Amygdala (tissue), 56 donors: ENCODE data around the gene PARP3.
A peak's percentile ranks its signal among the peaks of the same experiment; 100 is the strongest.

ENCODE experiments used
- DNase-seq, 56 donors: peaks; one replicate each; lab custom pipeline; 2025; lab: John Stamatoyannopoulos, UW

Gene PARP3

DNA sequence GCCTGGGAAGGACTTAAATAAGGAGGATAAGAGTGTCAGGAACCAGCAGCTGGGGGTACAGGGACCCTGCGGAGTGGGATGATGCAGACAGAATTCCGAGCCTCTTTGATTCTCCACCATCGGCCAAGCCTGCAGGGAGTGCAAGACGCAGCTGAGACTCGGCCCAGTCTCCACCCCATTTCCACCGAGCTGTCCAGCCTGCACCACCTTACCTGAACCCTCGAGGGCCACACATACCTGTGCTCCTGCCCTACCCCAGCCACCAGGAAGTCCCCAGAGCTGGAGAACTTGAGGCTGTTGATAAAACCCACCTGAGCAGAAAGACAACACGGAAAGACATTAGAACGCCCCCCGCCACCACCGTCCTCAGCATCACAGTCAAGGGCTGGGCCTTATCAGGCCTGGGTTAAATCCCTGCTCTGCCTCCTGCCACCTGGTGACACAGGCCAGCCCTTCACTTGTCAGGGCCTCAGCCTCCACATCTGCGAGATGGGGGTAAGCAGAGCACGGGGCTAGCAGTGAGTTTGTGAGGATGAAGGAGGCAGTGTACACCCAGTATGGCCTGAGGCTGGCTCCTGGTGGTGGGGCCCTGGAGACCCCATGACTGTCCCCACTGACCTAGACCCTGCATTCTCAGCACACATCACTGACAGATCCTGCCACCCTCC lies 8.6 kb upstream of the PARP3 start:
- no peak for DNase-seq

DNA sequence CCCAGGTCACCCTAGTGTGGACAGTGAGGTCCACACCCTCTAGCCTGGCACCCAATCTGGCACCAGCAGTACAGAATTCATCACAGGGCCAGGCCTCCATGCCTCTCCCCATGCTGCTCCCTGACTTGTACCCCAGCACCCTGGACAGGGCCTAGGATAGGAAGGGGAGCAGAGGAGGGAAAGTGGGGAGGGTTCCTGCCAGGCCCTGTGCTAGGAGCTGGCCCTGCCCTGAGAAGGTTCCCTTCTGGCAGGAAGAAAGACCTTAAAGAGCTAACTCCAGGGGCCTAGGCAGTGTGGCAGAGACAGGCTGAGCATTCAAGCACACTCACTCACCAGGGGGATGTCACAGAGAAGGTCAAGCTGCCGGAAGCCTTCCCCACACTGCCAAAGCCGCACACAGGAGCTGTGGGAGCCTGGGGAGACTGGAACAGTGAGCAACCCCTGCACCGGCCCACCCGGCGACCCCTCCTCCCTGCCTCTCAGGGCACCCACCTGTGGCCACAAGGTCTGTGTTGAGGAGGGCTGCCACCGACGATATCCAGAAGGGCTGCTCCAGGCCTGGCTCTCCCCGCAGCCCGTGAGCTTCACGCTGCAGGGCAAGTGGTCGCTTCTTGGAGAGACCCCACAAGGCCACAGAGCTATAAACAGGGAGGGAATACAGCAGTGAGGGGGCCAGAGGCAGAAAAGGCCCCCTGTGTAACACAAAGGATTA lies 7.9 kb upstream of the PARP3 start:
- DNase-seq = no peak

DNA sequence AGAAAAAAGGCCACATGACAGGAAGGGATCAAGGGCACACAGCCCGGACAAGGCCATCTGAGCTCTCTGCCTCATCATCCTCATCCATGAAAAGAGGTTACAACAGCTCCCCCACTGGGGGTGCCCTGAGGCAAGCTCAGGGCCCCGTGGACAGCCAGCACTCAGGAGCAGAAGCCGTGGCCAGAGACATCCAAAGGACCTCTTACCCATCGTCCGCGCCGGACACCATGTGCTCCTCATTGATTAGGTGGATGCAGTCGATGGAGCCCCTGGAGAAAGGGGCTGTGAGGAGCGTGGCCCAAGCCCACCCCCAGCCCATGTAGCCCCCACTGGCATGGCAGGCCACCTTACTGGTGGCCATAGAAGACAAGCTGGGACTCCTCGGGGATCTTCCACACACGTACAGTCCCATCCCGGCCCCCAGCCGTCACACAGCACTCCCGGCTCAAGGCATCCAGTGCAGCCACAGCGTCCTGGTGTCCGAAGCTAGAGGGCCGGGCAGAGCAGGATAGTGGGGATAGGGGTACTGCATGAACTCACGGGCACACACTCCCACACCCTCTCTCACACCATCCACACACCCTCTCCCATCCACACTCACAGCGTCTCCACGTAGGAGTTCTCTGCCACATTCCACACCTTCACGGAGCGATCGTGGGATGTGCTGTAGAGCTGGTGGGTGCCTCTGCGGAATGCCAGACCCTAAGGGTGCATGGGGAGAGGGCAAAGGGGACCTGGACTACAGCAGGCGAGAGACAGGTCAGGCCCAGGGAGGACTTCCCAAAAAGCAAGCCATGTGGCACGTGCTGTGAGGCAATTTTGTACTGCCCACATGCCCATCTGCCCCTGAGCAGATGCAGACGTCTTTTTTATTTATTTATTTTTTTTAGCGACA lies 6.9 kb upstream of the PARP3 start:
- DNase-seq = no peak

DNA sequence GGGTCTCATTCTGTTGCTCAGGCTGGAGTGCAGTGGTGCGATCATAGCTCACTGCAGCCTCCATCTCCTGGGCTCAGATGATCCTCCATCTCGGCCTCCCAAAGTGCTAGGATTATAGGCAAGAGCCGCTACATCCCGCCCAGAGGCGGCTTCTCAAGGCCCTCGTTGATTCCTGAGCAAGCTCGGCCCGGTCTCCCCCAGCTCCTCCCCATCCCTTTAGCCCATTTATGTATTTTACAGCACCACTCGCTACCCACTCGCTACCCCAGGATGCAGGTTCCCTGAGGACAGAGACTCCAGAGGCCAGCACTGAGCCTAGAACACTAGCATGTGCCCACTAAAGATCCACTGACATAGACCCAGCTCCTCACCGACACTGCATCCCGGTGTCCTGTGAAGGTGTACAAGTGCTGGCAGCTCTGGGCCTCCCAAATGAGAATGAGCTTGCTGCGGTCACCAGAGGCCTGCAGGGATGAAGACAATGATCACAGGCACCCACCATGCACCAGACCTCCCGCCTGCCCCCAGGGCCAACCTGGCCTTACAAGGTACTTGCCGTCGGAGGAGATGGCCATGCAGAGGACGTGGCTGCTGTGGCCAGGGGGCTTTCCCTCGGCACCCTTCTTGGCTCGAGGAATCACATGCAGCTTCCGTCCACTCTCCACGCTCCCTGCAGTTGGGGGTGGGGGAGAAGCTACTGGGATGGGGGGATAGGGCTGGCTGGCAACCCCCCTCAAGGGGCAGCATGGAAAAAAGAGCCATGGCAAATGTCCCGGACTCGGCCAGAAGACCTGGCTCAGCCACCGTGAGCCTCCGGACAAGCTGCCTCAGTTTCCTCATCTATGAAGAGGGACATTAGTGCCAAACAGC lies 6.0 kb upstream of the PARP3 start:
- no peak for DNase-seq

DNA sequence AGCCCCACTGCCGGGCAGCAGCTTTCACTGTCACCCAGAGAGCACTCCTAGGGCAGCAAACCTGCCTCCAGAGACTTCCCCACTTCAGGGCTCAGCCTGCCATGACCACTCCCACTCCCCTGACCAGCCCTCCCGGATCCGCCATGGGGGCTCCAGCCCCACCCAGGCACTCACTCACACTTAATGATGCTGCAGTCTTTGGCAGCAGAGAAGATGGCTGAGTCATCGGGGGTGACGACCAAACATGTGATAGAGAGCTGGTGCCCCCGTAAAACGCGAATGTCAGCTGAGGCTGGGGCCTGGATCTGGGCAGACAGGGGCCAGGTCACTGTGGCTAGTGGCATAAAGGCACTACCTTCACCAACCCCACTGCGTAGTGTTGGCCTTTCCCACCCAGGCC lies 5.1 kb upstream of the PARP3 start:
- no peak for DNase-seq

DNA sequence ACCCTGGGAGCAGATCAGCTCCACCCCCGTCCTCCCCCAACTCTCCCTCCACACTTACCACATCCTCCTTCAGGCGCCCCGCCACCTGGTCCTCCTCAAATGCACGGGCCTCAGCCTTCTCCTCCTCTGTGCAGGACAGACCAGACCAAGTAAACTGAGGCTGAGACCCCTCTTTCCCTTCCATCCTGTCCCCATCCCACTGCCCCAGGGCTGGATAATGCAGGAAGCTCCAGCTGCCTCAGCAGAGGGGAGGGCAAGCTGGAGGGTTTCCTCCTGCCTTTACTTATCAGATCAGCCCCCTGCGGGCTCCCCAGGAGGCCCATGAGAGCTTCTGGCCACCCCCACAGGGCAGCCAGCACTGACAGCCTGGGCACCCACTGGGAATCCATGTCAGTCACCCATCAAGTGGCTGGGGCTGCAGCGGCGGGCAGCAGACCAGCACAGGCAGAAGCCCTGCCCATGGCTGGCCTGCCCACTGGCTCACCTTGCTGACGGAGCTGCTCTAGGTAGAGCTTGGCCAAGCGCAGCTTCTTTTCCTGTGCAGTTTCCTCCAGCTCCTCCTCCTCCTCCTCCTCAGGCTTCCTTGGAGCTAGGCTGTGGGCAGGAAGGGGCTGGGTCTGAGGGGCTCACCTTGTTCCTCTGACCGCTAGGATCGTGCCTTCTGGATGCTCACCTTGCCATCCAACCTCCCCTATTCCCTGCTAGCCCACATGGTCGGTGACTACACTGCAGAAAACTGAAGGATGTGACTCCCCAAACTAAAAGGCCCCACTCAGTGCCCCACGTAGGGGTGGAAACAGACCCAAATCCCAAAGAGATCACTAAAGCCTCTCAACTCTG lies 4.3 kb upstream of the PARP3 start:
- no peak for DNase-seq

DNA sequence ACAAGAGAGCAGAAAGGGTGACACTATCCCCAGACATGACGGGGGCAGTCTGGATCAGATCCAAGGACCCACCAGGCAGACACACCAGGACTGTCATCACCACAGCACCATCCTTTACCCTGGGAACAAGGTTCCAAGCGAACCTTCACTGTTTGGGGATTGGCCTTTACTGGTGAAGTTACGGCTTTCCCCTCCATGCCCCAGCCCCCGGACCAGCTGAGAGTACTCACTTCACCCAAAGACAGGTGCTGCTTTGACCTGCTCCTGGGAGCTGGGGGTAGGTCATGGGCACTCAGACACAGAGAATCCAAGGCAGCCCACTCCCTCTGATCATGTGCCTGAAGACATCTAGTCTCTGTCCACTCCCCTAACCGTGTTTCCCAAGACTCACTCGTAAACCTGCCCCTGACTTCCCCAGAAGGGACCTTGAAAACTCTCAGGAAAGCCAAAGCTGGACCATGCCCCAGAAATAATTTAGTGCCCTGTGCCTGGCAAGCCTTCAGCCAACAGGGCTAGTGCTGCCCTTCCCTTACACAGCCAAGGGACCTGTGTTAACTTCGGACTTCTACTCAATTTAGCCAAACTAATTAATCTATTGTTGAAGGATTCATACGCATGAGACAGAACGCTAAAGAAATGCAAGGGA lies 3.3 kb upstream of the PARP3 start:
- no peak for DNase-seq

DNA sequence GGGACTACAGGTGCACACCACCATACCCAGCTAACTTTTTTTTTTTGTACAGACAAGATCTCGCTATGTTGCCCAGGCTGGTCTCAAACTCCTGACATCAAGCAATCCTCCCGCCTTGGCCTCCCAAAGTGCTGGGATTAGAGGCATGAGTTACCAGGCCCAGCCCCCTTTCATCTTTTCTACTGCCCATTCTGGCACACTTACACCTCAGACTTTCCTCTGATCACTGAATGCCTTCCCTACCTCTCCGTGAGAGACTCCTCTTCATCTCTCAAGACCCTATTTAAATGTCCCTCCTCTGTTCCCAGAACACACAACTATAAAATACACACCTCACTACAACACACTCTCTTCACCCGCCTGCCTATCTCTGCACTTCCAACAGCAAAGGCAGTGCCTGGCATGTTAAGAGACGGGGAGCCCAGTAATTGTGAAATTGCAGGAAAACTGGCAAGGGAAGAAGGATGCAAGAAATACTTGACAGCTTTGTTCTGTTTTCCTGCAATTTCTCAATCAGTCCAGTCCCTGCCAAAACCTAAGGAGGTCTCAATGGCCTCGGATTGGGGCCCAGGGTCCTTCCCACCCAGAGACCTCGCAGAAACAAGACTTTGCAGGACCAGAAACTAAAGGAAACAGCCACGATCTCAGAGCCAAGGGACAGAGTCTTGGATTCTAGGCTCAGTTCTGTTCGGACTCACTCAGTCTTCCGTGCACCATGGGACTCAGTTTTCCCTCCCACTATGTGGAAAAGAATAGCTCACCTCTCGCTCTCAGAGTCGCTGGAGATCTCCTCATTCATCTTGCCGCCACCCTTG lies 1.3 kb upstream of the PARP3 start:
- DNase-seq = no peak

DNA sequence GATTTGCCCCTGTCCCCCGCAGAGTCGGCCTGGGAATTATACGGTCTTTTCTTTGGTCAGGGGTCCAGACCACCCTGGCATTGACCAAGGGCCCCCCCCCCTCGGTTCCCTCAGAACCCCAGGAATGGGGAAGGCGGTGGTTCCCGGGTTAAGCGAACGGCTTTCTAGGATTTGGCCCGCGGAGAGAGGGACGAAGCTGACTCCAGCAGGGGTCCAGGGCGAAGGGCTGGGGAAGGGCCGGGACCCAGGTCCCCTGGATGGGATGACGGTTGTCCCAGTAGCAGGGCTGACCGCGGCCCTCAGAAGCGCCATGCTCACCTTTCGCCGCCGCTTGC lies 733 bp upstream of the PARP3 start:
- DNase-seq = no peak

DNA sequence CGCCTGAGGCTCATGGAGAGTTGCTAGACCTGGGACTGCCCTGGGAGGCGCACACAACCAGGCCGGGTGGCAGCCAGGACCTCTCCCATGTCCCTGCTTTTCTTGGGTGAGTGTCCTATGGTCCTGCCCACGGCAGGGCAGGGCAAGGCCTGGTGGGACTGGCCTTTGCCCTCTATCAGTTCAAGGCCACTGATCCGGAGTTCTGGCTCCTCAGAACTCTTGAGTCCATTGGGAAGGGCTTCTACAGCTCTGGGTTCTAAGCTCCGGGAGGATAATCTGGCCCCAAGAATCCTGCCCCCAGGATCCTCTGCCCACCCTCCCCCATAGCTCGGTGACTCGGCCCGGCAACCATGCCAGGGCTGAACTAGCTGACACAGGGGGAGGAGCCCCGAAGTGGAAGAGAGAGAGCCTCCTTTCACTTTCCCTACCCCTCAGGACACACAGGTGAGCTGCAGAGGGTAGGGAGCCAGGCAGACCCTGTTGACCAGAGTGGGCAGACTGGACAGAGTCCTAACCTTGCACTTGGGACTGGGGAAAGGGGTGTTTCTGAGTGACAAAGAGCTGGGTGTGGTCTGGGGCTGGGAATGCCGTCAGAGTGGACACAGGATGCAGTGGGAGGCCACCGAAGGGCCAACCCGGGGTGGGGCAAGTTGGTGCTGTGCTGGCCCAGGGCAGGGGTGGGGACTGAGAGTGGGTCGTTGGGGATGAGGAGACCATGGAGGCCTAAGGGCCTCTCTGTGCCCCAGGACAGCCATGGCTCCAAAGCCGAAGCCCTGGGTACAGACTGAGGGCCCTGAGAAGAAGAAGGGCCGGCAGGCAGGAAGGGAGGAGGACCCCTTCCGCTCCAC lies 664 bp downstream of the PARP3 start:
- peak in 1 of 56 donors; percentile 9 for DNase-seq

DNA sequence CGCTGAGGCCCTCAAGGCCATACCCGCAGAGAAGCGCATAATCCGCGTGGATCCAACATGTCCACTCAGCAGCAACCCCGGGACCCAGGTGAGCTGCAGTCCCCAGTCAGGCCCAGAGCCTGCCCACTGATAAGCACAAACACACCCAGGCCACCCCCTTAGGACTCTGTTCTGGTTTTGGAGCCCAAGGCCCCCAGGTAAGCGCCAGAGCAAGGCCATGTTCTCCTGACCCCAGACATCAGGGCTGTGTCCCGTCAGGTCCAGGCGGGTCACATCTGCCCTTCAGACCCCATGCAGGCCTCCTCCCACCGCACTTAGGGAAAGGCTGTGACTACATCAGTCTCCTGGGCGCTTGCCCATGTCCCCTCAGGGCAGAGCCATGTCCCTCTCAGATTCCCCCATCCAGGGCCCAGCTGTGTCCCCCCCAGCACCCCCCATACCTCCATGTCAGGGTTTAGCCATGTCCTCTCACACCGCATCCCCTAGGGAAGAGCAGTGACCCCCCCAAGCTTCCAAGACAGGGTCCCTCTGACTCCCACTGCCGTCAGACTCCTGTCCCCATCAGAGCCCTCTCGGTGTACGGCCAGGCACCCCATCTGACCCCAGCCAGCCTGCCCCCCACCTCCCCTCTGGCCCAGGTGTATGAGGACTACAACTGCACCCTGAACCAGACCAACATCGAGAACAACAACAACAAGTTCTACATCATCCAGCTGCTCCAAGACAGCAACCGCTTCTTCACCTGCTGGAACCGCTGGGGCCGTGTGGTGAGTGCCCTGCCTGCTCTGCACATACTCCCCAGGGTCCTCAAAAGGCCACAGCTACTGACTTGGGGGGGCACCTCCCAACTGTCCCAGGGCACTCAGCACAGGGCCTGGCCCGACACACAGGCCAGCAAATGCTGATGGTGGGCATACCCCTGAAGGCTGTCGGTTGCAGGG lies 1.6 kb downstream of the PARP3 start:
- DNase-seq = no peak

DNA sequence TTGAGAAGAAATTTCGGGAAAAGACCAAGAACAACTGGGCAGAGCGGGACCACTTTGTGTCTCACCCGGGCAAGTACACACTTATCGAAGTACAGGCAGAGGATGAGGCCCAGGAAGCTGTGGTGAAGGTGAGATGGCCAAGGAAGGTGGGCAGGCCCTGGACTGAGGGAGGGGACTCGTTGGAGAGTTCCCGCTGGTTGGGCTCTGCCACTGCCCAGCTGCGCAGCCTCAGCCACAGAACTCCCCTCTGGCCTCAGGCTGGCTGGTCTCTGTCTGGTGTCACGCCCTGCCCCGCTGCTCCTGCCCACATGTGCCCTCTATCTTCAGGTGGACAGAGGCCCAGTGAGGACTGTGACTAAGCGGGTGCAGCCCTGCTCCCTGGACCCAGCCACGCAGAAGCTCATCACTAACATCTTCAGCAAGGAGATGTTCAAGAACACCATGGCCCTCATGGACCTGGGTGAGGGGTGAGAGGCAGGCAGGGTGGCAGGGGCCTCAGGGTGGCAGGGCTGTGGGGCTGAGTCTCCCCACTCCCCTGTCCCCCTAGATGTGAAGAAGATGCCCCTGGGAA lies 2.4 kb downstream of the PARP3 start:
- DNase-seq = no peak

DNA sequence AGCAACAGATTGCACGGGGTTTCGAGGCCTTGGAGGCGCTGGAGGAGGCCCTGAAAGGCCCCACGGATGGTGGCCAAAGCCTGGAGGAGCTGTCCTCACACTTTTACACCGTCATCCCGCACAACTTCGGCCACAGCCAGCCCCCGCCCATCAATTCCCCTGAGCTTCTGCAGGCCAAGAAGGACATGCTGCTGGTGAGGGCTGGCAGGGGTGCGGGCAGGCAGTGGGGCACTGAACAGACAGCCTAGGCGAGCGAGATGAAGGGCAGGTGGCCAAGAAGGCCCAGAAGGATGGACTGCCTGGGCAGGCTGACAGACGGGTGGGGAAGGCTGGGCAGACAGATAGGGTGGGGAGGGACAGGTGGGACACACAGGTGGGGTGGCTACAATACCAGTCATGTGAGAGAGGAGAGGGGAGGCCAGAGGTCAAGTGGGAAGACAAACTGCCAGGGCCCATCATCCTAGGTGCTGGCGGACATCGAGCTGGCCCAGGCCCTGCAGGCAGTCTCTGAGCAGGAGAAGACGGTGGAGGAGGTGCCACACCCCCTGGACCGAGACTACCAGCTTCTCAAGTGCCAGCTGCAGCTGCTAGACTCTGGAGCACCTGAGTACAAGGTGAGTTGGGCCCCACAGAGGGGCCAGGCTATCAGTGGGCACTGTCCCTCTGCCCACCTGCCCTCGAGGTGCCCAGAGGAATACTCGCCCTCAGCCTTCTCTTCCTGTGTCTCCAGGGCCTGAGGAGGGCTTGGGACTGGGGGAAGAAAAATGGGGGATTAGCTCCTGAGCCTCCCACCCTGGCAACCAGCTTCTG lies 3.1 kb downstream of the PARP3 start:
- no peak for DNase-seq

DNA sequence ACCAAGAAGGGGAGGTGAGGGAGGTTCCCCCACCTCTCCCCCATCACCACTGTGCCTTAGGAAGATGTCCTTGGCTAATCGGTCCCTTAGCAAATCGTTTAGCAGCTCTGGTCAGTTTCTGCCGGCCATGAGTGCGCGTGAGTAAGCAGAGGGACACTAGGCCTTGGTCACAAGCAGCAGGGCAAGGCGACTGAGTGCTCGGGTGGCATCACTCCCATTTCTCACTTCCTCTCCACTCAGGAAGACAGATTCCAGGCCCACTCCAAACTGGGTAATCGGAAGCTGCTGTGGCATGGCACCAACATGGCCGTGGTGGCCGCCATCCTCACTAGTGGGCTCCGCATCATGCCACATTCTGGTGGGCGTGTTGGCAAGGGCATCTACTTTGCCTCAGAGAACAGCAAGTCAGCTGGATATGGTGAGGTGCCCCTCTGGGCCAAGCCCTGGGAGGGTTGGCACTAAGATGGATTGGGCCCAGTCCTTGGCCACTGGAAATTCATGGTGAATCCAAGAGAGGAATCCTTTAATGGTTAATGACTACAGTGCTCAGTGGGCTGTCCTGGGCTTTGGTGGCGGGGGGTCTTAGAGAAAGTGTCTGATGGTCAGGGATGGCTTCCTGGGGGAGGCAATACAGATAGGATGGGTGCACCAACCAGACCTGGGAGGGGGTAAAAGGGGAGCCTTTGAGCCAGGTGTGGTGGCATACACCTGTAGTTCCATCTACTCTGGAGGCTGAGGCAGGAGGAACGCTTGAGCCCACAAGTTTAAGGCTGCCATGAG lies 4.0 kb downstream of the PARP3 start:
- no peak for DNase-seq
